ENCODE data around the gene RNF7. TPM values are rescaled to one million over a fixed set of nuclear protein-coding genes. Genes with fewer than 3 reads are reported as not detected.
"Not testable (repeated sequence)": the region's sequence is repeated elsewhere in the genome, so short reads cannot be mapped to it uniquely, and the experiment has no call there.

The RNF7 gene
- total RNA-seq: 39.4 TPM
- polyA plus RNA-seq: 102 TPM

GRCh38 chr3:141738022-141738890 lies at the start of gene RNF7:
Gene RNF7, plus strand, starts transcription at chr3:141738298. Its CDS starts 44 bp downstream, at chr3:141738342.
- DNase-seq (ENCODE audit: extremely low spot score): peak; percentile 74
- H3K36me3 ChIP-seq (ENCODE audit: insufficient read depth): no peaks in the 10 kb centered on the region
- H3K27ac ChIP-seq (ENCODE audit: low read depth): peak within 1 kb of the TSS; percentile 95
- H3K4me1 ChIP-seq (ENCODE audit: insufficient read depth): peaks cover 3% of the 10 kb centered on the region
- H3K4me3 ChIP-seq (ENCODE audit: low read depth, low read length): peak within 1 kb of the TSS; percentile 87
- under 1% methylated on average over 81 of the region's 81 CpGs for whole genome bisulfite sequencing

DNA sequence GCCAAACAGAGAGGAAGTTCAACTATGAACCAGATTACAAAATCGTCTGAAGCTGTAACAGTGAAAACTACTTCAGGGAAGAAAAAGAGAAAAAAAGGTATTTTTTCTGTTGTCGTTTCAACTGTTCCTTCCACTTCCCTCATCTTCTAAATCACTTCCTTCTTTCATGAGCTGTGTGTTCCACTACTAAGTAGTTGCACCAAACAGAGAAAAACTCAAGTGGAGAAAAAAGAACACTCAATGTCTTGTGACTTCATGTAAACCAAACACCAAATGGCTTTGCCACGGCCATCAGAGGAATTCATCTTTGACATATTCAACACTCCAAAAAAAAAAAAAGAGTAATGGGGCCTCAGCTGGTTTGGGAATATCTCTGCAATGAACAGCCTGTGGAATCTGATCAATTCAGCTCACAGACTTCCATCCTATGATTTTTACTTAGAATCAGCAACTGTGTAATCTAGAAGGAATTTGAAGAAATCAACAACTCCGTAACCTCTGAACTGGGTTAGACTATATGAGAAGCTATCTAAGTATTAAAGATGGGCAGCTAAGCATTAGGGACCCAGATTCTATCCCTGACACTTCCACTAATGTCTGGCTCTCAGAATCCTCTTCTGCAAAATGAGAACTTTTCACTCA lies 47.5 kb upstream of the RNF7 start:
- WGBS: 64% methylated on average over 4 of the region's 4 CpGs
- H3K4me3 ChIP-seq (ENCODE audit: low read depth, low read length): no peak overlapping the region
- H3K4me1 ChIP-seq (ENCODE audit: insufficient read depth): no peaks in the 10 kb centered on the region
- no peaks in the 10 kb centered on the region for H3K36me3 ChIP-seq (ENCODE audit: insufficient read depth)
- DNase-seq (ENCODE audit: extremely low spot score): no peak
- no peak overlapping the region for H3K27ac ChIP-seq (ENCODE audit: low read depth)

- H3K27ac ChIP-seq (ENCODE audit: low read depth); H3K4me3 ChIP-seq (ENCODE audit: low read depth, low read length); H3K4me1 ChIP-seq (ENCODE audit: insufficient read depth); H3K36me3 ChIP-seq (ENCODE audit: insufficient read depth); DNase-seq (ENCODE audit: extremely low spot score): not testable (repeated sequence)
- 93% methylated on average over 3 of the region's 3 CpGs for WGBS
Measured at GRCh38 chr3:141691471-141691870, 46.6 kb upstream of the RNF7 start.

- H3K36me3 ChIP-seq (ENCODE audit: insufficient read depth); H3K4me1 ChIP-seq (ENCODE audit: insufficient read depth); DNase-seq (ENCODE audit: extremely low spot score); H3K27ac ChIP-seq (ENCODE audit: low read depth); H3K4me3 ChIP-seq (ENCODE audit: low read depth, low read length): not testable (repeated sequence)
- 98% methylated on average over 4 of the region's 4 CpGs for WGBS
Measured at GRCh38 chr3:141692973-141693372, 45.1 kb upstream of the RNF7 start.

DNA sequence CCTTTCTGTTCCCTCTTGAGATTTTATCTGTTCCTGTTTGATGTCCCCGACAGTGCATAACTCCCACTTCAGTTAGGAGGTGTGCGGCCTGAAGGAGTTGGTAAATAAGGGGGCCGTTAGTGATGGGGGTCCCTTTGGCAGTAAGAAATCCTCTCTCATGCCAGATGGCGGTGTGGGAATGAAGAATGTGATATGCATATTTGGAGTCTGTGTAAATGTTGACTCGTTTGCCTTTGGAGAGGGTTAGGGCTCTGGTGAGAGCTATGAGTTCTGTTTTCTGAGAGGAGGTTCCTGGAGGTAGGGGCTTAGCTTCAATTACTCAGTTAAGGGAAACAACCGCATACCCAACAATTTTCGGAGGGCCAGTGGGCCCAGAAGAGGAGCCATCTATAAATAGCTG lies 38.8 kb upstream of the RNF7 start:
- no peaks in the 10 kb centered on the region for H3K4me1 ChIP-seq (ENCODE audit: insufficient read depth)
- 60% methylated on average over 7 of the region's 7 CpGs for WGBS
- no peak for DNase-seq (ENCODE audit: extremely low spot score)
- no peaks in the 10 kb centered on the region for H3K36me3 ChIP-seq (ENCODE audit: insufficient read depth)
- no peak overlapping the region for H3K27ac ChIP-seq (ENCODE audit: low read depth)
- no peak overlapping the region for H3K4me3 ChIP-seq (ENCODE audit: low read depth, low read length)

DNA sequence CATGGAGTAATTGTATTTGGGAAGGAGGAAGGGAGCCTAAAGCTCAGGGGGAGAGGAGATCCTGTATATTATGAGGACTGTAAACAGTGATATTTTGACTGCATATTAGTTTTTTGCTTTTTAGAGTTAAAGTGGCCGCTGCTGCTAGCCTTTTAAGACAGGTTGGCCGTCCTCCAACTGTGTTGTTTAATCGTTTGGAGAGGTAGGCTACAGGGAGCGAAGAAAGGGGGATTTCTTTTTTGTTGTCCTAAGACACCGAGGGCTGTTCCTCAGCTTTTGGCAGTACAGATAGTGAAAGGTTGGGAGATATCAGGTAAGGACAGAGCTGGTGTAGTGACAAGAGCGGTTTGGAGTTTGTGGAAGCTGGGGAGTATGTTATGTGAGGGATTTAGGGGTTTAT lies 38.2 kb upstream of the RNF7 start:
- no peak for DNase-seq (ENCODE audit: extremely low spot score)
- no peaks in the 10 kb centered on the region for H3K4me1 ChIP-seq (ENCODE audit: insufficient read depth)
- H3K36me3 ChIP-seq (ENCODE audit: insufficient read depth): no peaks in the 10 kb centered on the region
- no peak overlapping the region for H3K4me3 ChIP-seq (ENCODE audit: low read depth, low read length)
- WGBS: 37% methylated on average over 6 of the region's 6 CpGs
- H3K27ac ChIP-seq (ENCODE audit: low read depth): no peak overlapping the region

DNA sequence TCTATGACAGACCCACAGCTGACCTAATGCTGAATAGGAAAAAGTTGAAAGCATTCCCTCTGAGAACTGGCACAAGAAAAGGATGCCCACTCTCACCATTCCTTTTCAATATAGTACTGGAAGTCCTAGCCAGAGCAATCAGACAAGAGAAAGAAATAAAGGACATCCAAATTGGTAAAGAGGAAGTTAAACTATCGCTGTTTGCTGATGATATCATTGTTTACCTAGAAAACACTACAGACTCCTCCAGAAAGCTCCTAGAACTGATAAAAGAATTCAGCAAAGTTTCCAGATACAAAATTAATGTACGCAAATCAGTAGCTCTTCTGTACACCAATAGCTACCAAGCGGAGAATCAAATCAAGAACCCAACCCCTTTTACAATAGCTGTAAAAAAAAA lies 34.7 kb upstream of the RNF7 start:
- H3K36me3 ChIP-seq (ENCODE audit: insufficient read depth); H3K27ac ChIP-seq (ENCODE audit: low read depth); H3K4me1 ChIP-seq (ENCODE audit: insufficient read depth); DNase-seq (ENCODE audit: extremely low spot score); H3K4me3 ChIP-seq (ENCODE audit: low read depth, low read length): not testable (repeated sequence)
- WGBS: 60% methylated on average over 3 of the region's 3 CpGs

DNA sequence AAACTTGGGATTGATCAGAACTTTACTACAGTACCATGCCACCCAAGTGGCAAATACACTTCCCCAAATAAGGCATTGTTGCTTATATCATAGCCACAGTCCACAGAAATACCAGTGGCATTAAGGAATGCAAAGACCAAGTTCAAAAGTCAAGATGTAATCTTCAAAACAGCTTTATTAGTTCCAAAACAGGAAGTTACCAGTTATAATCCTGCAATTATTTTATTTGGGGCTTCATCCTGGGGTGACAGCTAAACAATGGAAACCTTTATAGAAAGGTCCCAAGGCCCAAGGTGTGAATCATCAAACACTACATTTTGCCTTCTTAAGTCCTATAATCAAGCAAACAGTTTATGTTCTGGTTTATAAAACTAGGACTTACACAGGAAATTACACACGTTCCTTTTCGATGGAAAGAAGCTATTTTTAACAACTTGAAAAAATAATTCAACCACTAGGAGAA lies 30.3 kb upstream of the RNF7 start:
- Histone ChIP-seq H3K27ac (ENCODE audit: low read depth) (no peak overlapping the region), H3K36me3 (ENCODE audit: insufficient read depth) (no peaks in the 10 kb centered on the region), H3K4me1 (ENCODE audit: insufficient read depth) (no peaks in the 10 kb centered on the region), H3K4me3 (ENCODE audit: low read depth, low read length) (no peak overlapping the region)
- no peak for DNase-seq (ENCODE audit: extremely low spot score)
- 19% methylated on average over 2 of the region's 2 CpGs for WGBS

DNA sequence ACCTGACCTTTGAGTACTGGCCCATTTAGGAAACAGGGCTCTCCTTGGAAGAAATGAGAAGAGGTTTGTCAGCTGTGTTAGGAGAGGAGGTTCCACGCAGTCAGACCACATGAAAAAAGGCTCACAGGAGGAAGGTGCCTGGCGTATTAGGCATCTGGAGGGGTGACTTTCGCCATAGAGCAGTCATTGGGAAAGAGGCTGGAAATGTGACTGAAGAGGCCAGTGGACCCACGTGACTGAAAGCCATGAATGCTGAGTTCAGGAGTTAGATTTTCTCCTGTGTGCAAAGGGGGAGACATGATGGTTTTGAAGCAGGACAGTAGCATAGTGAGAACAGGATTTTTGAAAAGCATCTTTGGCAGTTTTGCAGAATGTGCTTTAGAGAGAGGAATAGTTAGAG lies 29.7 kb upstream of the RNF7 start:
- Histone ChIP-seq H3K4me3 (ENCODE audit: low read depth, low read length) (no peak overlapping the region), H3K36me3 (ENCODE audit: insufficient read depth) (no peaks in the 10 kb centered on the region), H3K4me1 (ENCODE audit: insufficient read depth) (no peaks in the 10 kb centered on the region), H3K27ac (ENCODE audit: low read depth) (no peak overlapping the region)
- DNase-seq (ENCODE audit: extremely low spot score): no peak
- 94% methylated on average over 4 of the region's 4 CpGs for WGBS

DNA sequence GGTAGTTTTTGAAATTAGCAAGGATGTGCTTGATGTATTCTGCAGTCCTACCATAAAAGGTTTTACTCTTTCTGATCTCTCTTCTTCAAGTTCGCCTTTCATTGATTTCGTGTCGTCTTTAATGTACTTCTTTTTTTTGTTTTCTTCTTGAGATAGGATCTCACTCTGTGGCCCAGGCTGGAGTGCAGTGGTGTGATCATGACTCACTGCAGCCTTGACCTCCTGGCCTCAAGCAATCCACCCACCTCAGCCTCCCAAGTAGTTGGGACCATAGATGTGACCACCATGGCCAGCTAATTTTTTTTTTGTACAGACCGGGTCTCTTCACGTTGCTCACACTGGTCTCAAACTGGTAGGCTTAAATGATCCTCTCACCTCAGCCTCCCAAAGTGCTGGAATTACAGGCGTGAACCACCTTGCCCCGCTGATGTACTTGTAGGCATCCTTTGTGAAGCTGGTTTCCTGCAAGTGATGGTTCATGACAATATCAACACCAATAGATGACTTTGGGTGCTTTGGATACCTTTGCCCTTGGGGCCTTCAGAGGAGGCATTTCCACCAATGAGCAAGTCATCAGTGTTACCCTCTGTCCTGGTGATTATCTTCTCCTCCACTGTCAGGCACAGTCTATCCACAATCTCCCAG lies 28.9 kb upstream of the RNF7 start:
- H3K36me3 ChIP-seq (ENCODE audit: insufficient read depth): no peaks in the 10 kb centered on the region
- DNase-seq (ENCODE audit: extremely low spot score): no peak
- no peak overlapping the region for H3K27ac ChIP-seq (ENCODE audit: low read depth)
- no peaks in the 10 kb centered on the region for H3K4me1 ChIP-seq (ENCODE audit: insufficient read depth)
- 95% methylated on average over 7 of the region's 7 CpGs for WGBS
- H3K4me3 ChIP-seq (ENCODE audit: low read depth, low read length): no peak overlapping the region

- Histone ChIP-seq H3K4me3 (ENCODE audit: low read depth, low read length) (no peak overlapping the region), H3K27ac (ENCODE audit: low read depth) (no peak overlapping the region), H3K4me1 (ENCODE audit: insufficient read depth) (no peaks in the 10 kb centered on the region), H3K36me3 (ENCODE audit: insufficient read depth) (no peaks in the 10 kb centered on the region)
- no peak for DNase-seq (ENCODE audit: extremely low spot score)
- 93% methylated on average over 6 of the region's 6 CpGs for WGBS
Measured at GRCh38 chr3:141710121-141710520, 28.0 kb upstream of the RNF7 start.

- Histone ChIP-seq H3K27ac (ENCODE audit: low read depth) (no peak overlapping the region), H3K4me1 (ENCODE audit: insufficient read depth) (no peaks in the 10 kb centered on the region), H3K4me3 (ENCODE audit: low read depth, low read length) (no peak overlapping the region), H3K36me3 (ENCODE audit: insufficient read depth) (no peaks in the 10 kb centered on the region)
- WGBS: 28% methylated on average over 6 of the region's 6 CpGs
- DNase-seq (ENCODE audit: extremely low spot score): no peak
Measured at GRCh38 chr3:141710888-141711616, 27.0 kb upstream of the RNF7 start.

GRCh38 chr3:141714671-141715070 lies 23.4 kb upstream of the RNF7 start:
- DNase-seq (ENCODE audit: extremely low spot score): no peak
- no peak overlapping the region for H3K4me3 ChIP-seq (ENCODE audit: low read depth, low read length)
- WGBS: 94% methylated on average over 1 of the region's 1 CpG

More at GRCh38 chr3:141714671-141715070, 23.4 kb upstream of the RNF7 start:
- no peaks in the 10 kb centered on the region for H3K4me1 ChIP-seq (ENCODE audit: insufficient read depth)
- H3K27ac ChIP-seq (ENCODE audit: low read depth): no peak overlapping the region
- no peaks in the 10 kb centered on the region for H3K36me3 ChIP-seq (ENCODE audit: insufficient read depth)
